HEK293 (cell line): ENCODE measurements around the gene CNTRL.

Source experiments
- ATF2 ChIP-seq: fragments of 450-650 bp; formaldehyde crosslinking; IDR thresholded peaks from 2 replicates; pipeline ENCODE4 v1.5.1; 2016; ENCODE audit warnings: missing biosample characterization, missing genetic modification characterization, low read depth
- CTCF ChIP-seq: fragments of 450-650 bp; formaldehyde crosslinking; IDR thresholded peaks from 2 replicates; pipeline ENCODE4 v1.5.1; 2016; ENCODE audit warnings: missing biosample characterization, missing genetic modification characterization
- GLIS1 ChIP-seq: fragments of 450-650 bp; formaldehyde crosslinking; IDR thresholded peaks from 2 replicates; pipeline ENCODE4 v1.5.1; 2016; ENCODE audit warnings: missing biosample characterization, missing genetic modification characterization
- HOXC10 ChIP-seq: sonication (generic); formaldehyde crosslinking; IDR thresholded peaks from 2 replicates; pipeline ENCODE4 v1.8.1; 2023; ENCODE audit warnings: mild to moderate bottlenecking, missing genetic modification reagents
- MZF1 ChIP-seq: fragments of 450-650 bp; formaldehyde crosslinking; IDR thresholded peaks from 2 replicates; pipeline ENCODE4 v1.5.1; 2017; ENCODE audit warnings: missing biosample characterization, missing genetic modification characterization, borderline replicate concordance
- PRDM2 ChIP-seq: fragments of 450-650 bp; formaldehyde crosslinking; IDR thresholded peaks from 2 replicates; pipeline ENCODE4 v1.5.1; 2016; ENCODE audit warnings: missing biosample characterization, missing genetic modification characterization, borderline replicate concordance
- RBAK ChIP-seq: fragments of 450-650 bp; formaldehyde crosslinking; IDR thresholded peaks from 2 replicates; pipeline ENCODE4 v1.5.1; 2016; ENCODE audit warnings: missing biosample characterization, missing genetic modification characterization
- REPIN1 ChIP-seq: fragments of 450-650 bp; formaldehyde crosslinking; IDR thresholded peaks from 2 replicates; pipeline ENCODE4 v1.5.1; 2017; ENCODE audit warnings: missing biosample characterization, missing genetic modification characterization, low read depth
- ZNF175 ChIP-seq: fragments of 450-650 bp; formaldehyde crosslinking; IDR thresholded peaks from 2 replicates; pipeline ENCODE4 v1.5.1; 2016; ENCODE audit warnings: missing biosample characterization, missing genetic modification characterization
- ZNF184 ChIP-seq: fragments of 450-650 bp; IDR thresholded peaks from 2 replicates; pipeline ENCODE4 v1.5.1; 2018; ENCODE audit warnings: missing biosample characterization, mild to moderate bottlenecking, missing genetic modification characterization
- ZNF23 ChIP-seq: fragments of 450-650 bp; formaldehyde crosslinking; IDR thresholded peaks from 2 replicates; pipeline ENCODE4 v1.5.1; 2016; ENCODE audit warnings: missing biosample characterization, missing genetic modification characterization, borderline replicate concordance
- ZNF561 ChIP-seq: fragments of 450-650 bp; IDR thresholded peaks from 2 replicates; pipeline ENCODE4 v1.5.1; 2018; ENCODE audit warnings: missing biosample characterization, missing genetic modification characterization, borderline replicate concordance
- ZNF791 ChIP-seq: fragments of 450-650 bp; formaldehyde crosslinking; IDR thresholded peaks from 2 replicates; pipeline ENCODE4 v1.5.1; 2016; ENCODE audit warnings: missing biosample characterization, missing genetic modification characterization
- TF ChIP-seq, protein P1 (sequence below): fragments of 450-650 bp; formaldehyde crosslinking; IDR thresholded peaks from 2 replicates; pipeline ENCODE4 v1.5.1; 2016; ENCODE audit warnings: missing biosample characterization, missing genetic modification characterization

- TF ChIP-seq GLIS1 (tag by site-specific recombination) (no peak), MZF1 (tag by site-specific recombination) (no peak), ATF2 (tag by site-specific recombination) (no peak), CTCF (tag by site-specific recombination) (no peak), ZNF561 (tag by site-specific recombination) (no peak), ZNF175 (tag by site-specific recombination) (no peak), ZNF184 (tag by site-specific recombination) (no peak), PRDM2 (tag by site-specific recombination) (no peak), ZNF791 (tag by site-specific recombination) (no peak), HOXC10 (no peak), REPIN1 (tag by site-specific recombination) (no peak), RBAK (tag by site-specific recombination) (no peak), ZNF23 (no peak)
- TF ChIP-seq, protein P1, sequence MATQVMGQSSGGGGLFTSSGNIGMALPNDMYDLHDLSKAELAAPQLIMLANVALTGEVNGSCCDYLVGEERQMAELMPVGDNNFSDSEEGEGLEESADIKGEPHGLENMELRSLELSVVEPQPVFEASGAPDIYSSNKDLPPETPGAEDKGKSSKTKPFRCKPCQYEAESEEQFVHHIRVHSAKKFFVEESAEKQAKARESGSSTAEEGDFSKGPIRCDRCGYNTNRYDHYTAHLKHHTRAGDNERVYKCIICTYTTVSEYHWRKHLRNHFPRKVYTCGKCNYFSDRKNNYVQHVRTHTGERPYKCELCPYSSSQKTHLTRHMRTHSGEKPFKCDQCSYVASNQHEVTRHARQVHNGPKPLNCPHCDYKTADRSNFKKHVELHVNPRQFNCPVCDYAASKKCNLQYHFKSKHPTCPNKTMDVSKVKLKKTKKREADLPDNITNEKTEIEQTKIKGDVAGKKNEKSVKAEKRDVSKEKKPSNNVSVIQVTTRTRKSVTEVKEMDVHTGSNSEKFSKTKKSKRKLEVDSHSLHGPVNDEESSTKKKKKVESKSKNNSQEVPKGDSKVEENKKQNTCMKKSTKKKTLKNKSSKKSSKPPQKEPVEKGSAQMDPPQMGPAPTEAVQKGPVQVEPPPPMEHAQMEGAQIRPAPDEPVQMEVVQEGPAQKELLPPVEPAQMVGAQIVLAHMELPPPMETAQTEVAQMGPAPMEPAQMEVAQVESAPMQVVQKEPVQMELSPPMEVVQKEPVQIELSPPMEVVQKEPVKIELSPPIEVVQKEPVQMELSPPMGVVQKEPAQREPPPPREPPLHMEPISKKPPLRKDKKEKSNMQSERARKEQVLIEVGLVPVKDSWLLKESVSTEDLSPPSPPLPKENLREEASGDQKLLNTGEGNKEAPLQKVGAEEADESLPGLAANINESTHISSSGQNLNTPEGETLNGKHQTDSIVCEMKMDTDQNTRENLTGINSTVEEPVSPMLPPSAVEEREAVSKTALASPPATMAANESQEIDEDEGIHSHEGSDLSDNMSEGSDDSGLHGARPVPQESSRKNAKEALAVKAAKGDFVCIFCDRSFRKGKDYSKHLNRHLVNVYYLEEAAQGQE (tag by site-specific recombination): no peak
These were observed 19.1 kb upstream of the CNTRL start for GRCh38 chr9:121055642-121056143.
